MM.1S (cell line): ENCODE results near the gene ADARB2.

Source experiments
- CTCF ChIP-seq: fragments of 300-600 bp; sonication (generic); IDR thresholded peaks from 2 replicates; pipeline ENCODE4 v1.5.1; 2016; ENCODE audit warnings: antibody characterized with exemption, low read length, mixed read lengths
- EZH2 ChIP-seq: fragments of 300-600 bp; sonication (generic); optimal IDR thresholded peaks from 2 replicates; pipeline ENCODE3; 2017; ENCODE audit warnings: low read depth, mild to moderate bottlenecking, antibody characterized with exemption, low read length, mixed read lengths

DNA sequence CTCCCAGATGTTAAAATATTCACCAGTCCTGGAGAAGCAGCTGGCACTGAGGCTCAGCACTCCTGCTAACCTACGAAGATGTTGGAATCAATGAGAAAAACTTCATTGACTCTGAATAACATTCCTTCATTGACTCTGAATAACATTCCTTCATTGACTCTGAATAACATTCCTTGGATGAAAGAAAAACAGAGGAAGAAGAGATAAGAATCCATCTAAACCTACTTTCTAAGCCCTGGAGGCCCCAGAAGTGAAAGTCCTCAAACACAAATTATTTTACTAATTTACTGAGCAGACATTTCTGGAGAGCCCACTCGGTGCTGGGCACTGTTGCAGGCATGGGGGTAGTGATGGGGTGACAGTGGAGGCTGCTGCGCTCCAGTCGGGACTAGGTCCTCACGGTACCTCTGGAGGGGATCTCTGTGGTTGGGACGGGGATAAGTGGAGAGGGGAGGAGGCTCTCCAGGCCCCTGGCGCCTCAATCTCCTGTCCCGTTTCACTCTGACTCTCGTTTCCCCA, 427.0 kb downstream of the ADARB2 start:
- TF ChIP-seq CTCF (no peak), EZH2 (no peak)
